Keratinocyte (primary cell): ENCODE data around the gene SKA2. TPM values are rescaled to one million over a fixed set of nuclear protein-coding genes. Genes with fewer than 3 reads are reported as not detected.
A peak's percentile ranks its signal among the peaks of the same experiment; 100 is the strongest.

ENCODE experiments used
- DNase-seq: peaks from one replicate; pipeline ENCODE4 v3.0.0-alpha.2; 2011; ENCODE audit warnings: low read depth, missing footprints, low spot score
- FAIRE-seq: peaks from 2 replicates; lab custom pipeline; 2011; peaks lifted over from hg19 to GRCh38; lab: Jason Lieb, UNC
- H2AFZ ChIP-seq: 2 replicates; pipeline ENCODE4 v1.6.0; 2012; ENCODE audit warnings: low read length, control low read depth, inconsistent platforms; ENCODE audit not compliant: control insufficient read depth
- H3K27ac ChIP-seq: 2 replicates; pipeline ENCODE4 v1.5.1; 2011; ENCODE audit warnings: low read length; ENCODE audit not compliant: control insufficient read depth, insufficient read depth
- H3K27me3 ChIP-seq: 3 replicates; pipeline ENCODE4 v1.6.0; 2011; ENCODE audit warnings: low read length; ENCODE audit not compliant: control insufficient read depth, insufficient read depth; ENCODE audit errors: extremely low read depth
- H3K36me3 ChIP-seq, 2 experiments: 2 replicates in 1 of 2; 3 replicates in 1 of 2; pipeline ENCODE4 v1.5.1; 2011; ENCODE audit warnings: low read length in 2 of 2, mild to moderate bottlenecking in 1 of 2; ENCODE audit not compliant: control insufficient read depth in 2 of 2, insufficient read depth in 2 of 2; ENCODE audit errors: extremely low read depth in 1 of 2
- H3K4me1 ChIP-seq: 3 replicates; pipeline ENCODE4 v1.5.1; 2011; ENCODE audit warnings: low read length; ENCODE audit not compliant: control insufficient read depth, insufficient read depth; ENCODE audit errors: extremely low read depth
- H3K4me2 ChIP-seq: 3 replicates; pipeline ENCODE4 v1.6.0; 2011; ENCODE audit warnings: low read depth, low read length; ENCODE audit not compliant: control insufficient read depth, insufficient read depth; ENCODE audit errors: extremely low read depth
- H3K4me3 ChIP-seq, 3 experiments: fragments of 200-600 bp in 1 of 3; sonication (generic) in 1 of 3; 2 replicates in 2 of 3; 3 replicates in 1 of 3; pipeline ENCODE4 v1.5.1; 2011 to 2016; ENCODE audit warnings: low read length in 3 of 3, mild to moderate bottlenecking in 3 of 3, control low read depth in 2 of 3, inconsistent platforms in 1 of 3, low read depth in 1 of 3, mixed read lengths in 1 of 3, mixed run types in 1 of 3, moderate library complexity in 1 of 3; ENCODE audit not compliant: control insufficient read depth in 2 of 3, insufficient read depth in 2 of 3; ENCODE audit errors: extremely low read depth in 1 of 3
- H3K79me2 ChIP-seq: 2 replicates; pipeline ENCODE4 v1.6.0; 2012; ENCODE audit warnings: low read length; ENCODE audit not compliant: control insufficient read depth, insufficient read depth
- H3K9ac ChIP-seq: 3 replicates; pipeline ENCODE4 v1.6.0; 2011; ENCODE audit warnings: low read length; ENCODE audit not compliant: control insufficient read depth, insufficient read depth; ENCODE audit errors: extremely low read depth
- H3K9me1 ChIP-seq: 3 replicates; pipeline ENCODE4 v1.6.0; 2011; ENCODE audit warnings: low read length; ENCODE audit not compliant: control insufficient read depth, insufficient read depth; ENCODE audit errors: extremely low read depth
- H3K9me3 ChIP-seq: 2 replicates; pipeline ENCODE4 v1.5.1; 2012; ENCODE audit warnings: low read depth, low read length; ENCODE audit not compliant: control insufficient read depth
- H4K20me1 ChIP-seq: 3 replicates; pipeline ENCODE4 v1.6.0; 2011; ENCODE audit warnings: low read length; ENCODE audit not compliant: control insufficient read depth, insufficient read depth; ENCODE audit errors: extremely low read depth
- EZH2 ChIP-seq: IDR thresholded peaks from one replicate; pipeline ENCODE4 v1.6.1; 2012; ENCODE audit warnings: inconsistent platforms, mild to moderate bottlenecking, low read length, moderate library complexity
- dilution Hi-C: fragments of 300-500 bp; cut with MboI; formaldehyde crosslinking; loops from one replicate; pipeline ENCODE4 v1.7.0; 2020; ENCODE audit warnings: low sequenced_read_pairs; ENCODE audit not compliant: extremely low pct_ligation_motif_present
- polyA plus RNA-seq, 5 experiments: library from polyadenylated mRNA; depleted of rRNA in 3 of 5; stranded (reverse) in 3 of 5; stranded (forward) in 1 of 5; unstranded in 1 of 5; fragments of >200 nt; gene quantifications; 1 replicate in 1 of 5; 2 replicates in 3 of 5; 3 replicates in 1 of 5; pipeline versions ENCODE4 v1.2.1 to v1.2.3, GENCODE V29; 2011 to 2012; ENCODE audit warnings: missing spikeins in 2 of 5, low read depth in 1 of 5, low replicate concordance in 1 of 5
- TF ChIP-seq, protein P1 (sequence below), 3 experiments: IDR thresholded peaks in 1 of 3; conservative IDR thresholded peaks in 1 of 3; optimal IDR thresholded peaks in 1 of 3; 2 replicates in 2 of 3; 3 replicates in 1 of 3; pipeline versions ENCODE3 to v1.5.1; 2011; ENCODE audit warnings: low read length in 3 of 3, mild to moderate bottlenecking in 3 of 3, moderate library complexity in 2 of 3, control low read depth in 1 of 3, inconsistent platforms in 1 of 3; ENCODE audit not compliant: insufficient read depth in 2 of 3; ENCODE audit errors: extremely low read depth in 1 of 3

The SKA2 gene
- polyA plus RNA-seq, 1 donor (not counting 4 experiments of a cell fraction or from before 2014, with no cell fraction given), result 52.8 TPM

DNA sequence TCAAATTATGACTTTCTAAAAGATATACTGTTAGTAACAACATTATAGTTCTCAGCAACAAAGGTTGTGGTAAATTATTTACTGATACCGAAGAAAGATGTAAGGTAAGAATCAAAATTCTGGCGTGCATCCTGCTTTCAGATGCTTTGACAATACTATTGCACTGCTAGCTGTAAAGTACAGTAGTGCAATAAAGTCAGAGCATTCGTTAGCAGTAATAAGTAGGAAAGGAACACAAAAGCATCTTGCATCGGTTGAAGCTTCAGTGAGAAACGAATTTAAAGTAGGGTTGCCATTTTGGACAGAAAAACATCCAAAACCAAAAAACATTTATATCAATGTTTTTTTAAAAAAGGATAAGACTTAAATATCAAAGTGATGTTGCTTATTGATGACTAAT lies 4.0 kb downstream of the SKA2 start:
- Histone ChIP-seq H3K4me1 (peaks cover 36% of the 10 kb centered on the region), H3K27me3 (no peaks in the 10 kb centered on the region), H3K4me3 (no peak overlapping the region), H3K79me2 (peaks cover 84% of the 10 kb centered on the region), H3K36me3 (no peaks in the 10 kb centered on the region), H4K20me1 (no peaks in the 10 kb centered on the region), H3K9me3 (no peaks in the 10 kb centered on the region), H3K27ac (no peak overlapping the region), H2AFZ (no peak overlapping the region), H3K9me1 (no peaks in the 10 kb centered on the region), H3K9ac (no peak overlapping the region), H3K4me2 (peak overlapping the region; percentile 76)
- DNase-seq (no peak), FAIRE-seq (no peak)
- dilution Hi-C loops, result no loop called here
- no peak for TF ChIP-seq EZH2
- TF ChIP-seq, protein P1, sequence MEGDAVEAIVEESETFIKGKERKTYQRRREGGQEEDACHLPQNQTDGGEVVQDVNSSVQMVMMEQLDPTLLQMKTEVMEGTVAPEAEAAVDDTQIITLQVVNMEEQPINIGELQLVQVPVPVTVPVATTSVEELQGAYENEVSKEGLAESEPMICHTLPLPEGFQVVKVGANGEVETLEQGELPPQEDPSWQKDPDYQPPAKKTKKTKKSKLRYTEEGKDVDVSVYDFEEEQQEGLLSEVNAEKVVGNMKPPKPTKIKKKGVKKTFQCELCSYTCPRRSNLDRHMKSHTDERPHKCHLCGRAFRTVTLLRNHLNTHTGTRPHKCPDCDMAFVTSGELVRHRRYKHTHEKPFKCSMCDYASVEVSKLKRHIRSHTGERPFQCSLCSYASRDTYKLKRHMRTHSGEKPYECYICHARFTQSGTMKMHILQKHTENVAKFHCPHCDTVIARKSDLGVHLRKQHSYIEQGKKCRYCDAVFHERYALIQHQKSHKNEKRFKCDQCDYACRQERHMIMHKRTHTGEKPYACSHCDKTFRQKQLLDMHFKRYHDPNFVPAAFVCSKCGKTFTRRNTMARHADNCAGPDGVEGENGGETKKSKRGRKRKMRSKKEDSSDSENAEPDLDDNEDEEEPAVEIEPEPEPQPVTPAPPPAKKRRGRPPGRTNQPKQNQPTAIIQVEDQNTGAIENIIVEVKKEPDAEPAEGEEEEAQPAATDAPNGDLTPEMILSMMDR (optimal IDR thresholded peaks at IDR 0.05 in 1 of 3, IDR thresholded peaks at IDR 0.05 in 1 of 3, conservative IDR thresholded peaks at IDR 0.05 in 1 of 3; ENCODE audit: extremely low read depth in 1 of 3, insufficient read depth in 2 of 3, low read length in 3 of 3), result no peak

DNA sequence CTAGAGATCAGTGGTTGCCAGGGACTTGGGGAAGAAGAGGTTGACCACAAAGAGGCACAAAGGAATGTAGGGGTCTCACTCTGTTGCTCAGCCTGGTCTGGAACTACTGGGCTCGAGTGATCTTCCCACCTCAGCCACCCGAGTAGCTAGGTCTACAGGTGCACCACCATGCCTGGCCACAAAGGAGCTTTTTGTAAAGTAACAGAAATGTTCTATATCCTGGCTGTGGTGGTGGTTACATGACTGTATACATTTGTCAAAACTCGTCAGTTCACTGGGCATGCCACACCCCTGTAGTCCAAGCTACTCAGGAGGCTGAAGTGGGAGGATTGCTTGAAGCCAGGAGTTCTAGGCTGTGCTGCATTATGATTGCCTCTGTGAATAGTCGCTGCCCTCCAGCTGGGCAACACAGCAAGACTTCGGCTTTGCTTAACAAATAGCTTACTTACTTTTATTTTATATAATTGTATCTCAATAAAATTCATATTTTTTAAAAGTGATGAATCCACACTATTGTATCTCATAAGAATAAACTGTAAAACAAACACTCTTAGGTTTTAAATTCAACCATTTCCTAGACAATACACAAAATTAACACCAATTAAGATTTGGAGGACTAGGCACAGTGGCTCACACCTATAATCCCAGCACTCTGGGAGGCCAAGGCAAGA lies 5.0 kb downstream of the SKA2 start:
- Histone ChIP-seq H3K4me1 (peaks cover 36% of the 10 kb centered on the region), H3K9me3 (no peaks in the 10 kb centered on the region), H2AFZ (no peak overlapping the region), H3K27ac (peak overlapping the region; percentile 56), H3K79me2 (peaks cover 95% of the 10 kb centered on the region), H3K27me3 (no peaks in the 10 kb centered on the region), H3K9me1 (no peaks in the 10 kb centered on the region), H4K20me1 (no peaks in the 10 kb centered on the region), H3K4me3 (no peak overlapping the region), H3K4me2 (peak overlapping the region; percentile 57), H3K9ac (no peak overlapping the region), H3K36me3 (peaks cover 0 to 3% of the 10 kb centered on the region in 2 experiments)
- DNase-seq (no peak), FAIRE-seq (no peak)
- TF ChIP-seq, protein P1 (optimal IDR thresholded peaks at IDR 0.05 in 1 of 3, IDR thresholded peaks at IDR 0.05 in 1 of 3, conservative IDR thresholded peaks at IDR 0.05 in 1 of 3; ENCODE audit: extremely low read depth in 1 of 3, insufficient read depth in 2 of 3, low read length in 3 of 3), result no peak
- no peak for TF ChIP-seq EZH2
- dilution Hi-C loops, result no loop called here
